Breast epithelium (tissue), 4 donors: Measurements from ENCODE around the gene AGPAT2. TPM values are rescaled to one million over a fixed set of nuclear protein-coding genes. Genes with fewer than 3 reads are reported as not detected.

Experiments
- DNase-seq, 2 donors: peaks; one replicate each; pipeline ENCODE4 v3.0.0-alpha.2; 2019; ENCODE audit warnings: low spot score in 2 of 2
- H3K27ac ChIP-seq, 2 donors: fragments of 200-600 bp; sonication (generic) in 1 of 2; one replicate each; pipeline ENCODE4 v1.5.1; 2016 to 2019; ENCODE audit warnings: mild to moderate bottlenecking in 1 of 2
- H3K27me3 ChIP-seq, 2 donors: fragments of 200-600 bp; sonication (generic) in 1 of 2; one replicate each; pipeline versions ENCODE4 v1.5.1 to v1.6.0; 2017 to 2019; ENCODE audit warnings: control low read depth in 1 of 2, mild to moderate bottlenecking in 1 of 2
- H3K36me3 ChIP-seq: fragments of 200-600 bp; one replicate; pipeline ENCODE4 v1.5.1; 2019
- H3K4me1 ChIP-seq, 2 donors: fragments of 200-600 bp; sonication (generic); one replicate each; pipeline ENCODE4 v1.5.1; 2016 to 2019; ENCODE audit warnings: control low read depth in 1 of 2
- H3K4me3 ChIP-seq, 3 donors: fragments of 200-600 bp; sonication (generic); 1 replicate in 2 of 3; 2 replicates in 1 of 3; pipeline ENCODE4 v1.5.1; 2016 to 2019; ENCODE audit warnings: mild to moderate bottlenecking in 3 of 3, moderate library complexity in 2 of 3
- H3K9me3 ChIP-seq, 2 donors: fragments of 200-600 bp; sonication (generic) in 1 of 2; one replicate each; pipeline ENCODE4 v1.5.1; 2016 to 2019; ENCODE audit warnings: control low read depth in 1 of 2
- CTCF ChIP-seq, 3 donors: fragments of 450-650 bp; IDR thresholded peaks; one replicate each; pipeline ENCODE4 v1.5.1; 2016 to 2017; ENCODE audit warnings: antibody characterized with exemption in 3 of 3, mild to moderate bottlenecking in 3 of 3, moderate library complexity in 3 of 3
- POLR2A ChIP-seq: fragments of 450-650 bp; IDR thresholded peaks from one replicate; pipeline ENCODE4 v1.6.1; 2016; ENCODE audit warnings: antibody characterized with exemption, mild to moderate bottlenecking, moderate library complexity
- POLR2AphosphoS5 ChIP-seq, 3 donors: sonication (generic); formaldehyde crosslinking; IDR thresholded peaks; one replicate each; pipeline ENCODE4 v1.6.1; 2017; ENCODE audit warnings: antibody characterized with exemption in 3 of 3
- intact Hi-C: fragments of 100-400 bp; cut with DNase I; formaldehyde crosslinking; loops from one replicate; pipeline ENCODE4 v1.15.1; 2023; ENCODE audit warnings: low total_unique reads
- total RNA-seq, 3 donors: library from RNA; depleted of rRNA; stranded (reverse); fragments of >200 nt; gene quantifications; one replicate each; pipeline ENCODE4 v1.1.0, GENCODE V29; 2016

AGPAT2 gene
- total RNA-seq, 3 donors from 2014 or later, result 106 to 551 (median 110) TPM

- Histone ChIP-seq H3K27ac (no peak overlapping the region), H3K4me1 (peaks cover 0 to 4% of the 10 kb centered on the region in 2 donors)
- DNase-seq, result no peak
Measured at GRCh38 chr9:136629879-136630661, 57.2 kb downstream of the AGPAT2 start.

GRCh38 chr9:136629001-136629878 lies 58.0 kb downstream of the AGPAT2 start:
- no peaks in the 10 kb centered on the region for H3K36me3 ChIP-seq
- peaks cover 0 to 7% of the 10 kb centered on the region in 2 donors for H3K4me1 ChIP-seq
- no peak overlapping the region for H3K4me3 ChIP-seq
- intact Hi-C loops, result no loop called here
- H3K27ac ChIP-seq, result no peak overlapping the region
- no peaks in the 10 kb centered on the region for H3K9me3 ChIP-seq
- TF ChIP-seq CTCF (IDR thresholded peaks at IDR 0.05) (no peak), POLR2A (no peak), POLR2AphosphoS5 (IDR thresholded peaks at IDR 0.05) (no peak)
- no peak for DNase-seq
- H3K27me3 ChIP-seq, result peaks cover 0 to 8% of the 10 kb centered on the region in 2 donors

More at GRCh38 chr9:136629879-136630661, 57.2 kb downstream of the AGPAT2 start:
- H3K27me3 ChIP-seq, result peaks cover 0 to 8% of the 10 kb centered on the region in 2 donors
- TF ChIP-seq CTCF (IDR thresholded peaks at IDR 0.05), result peak in 2 of 3 donors; percentile 15 to 43
- no peak for TF ChIP-seq POLR2A
- TF ChIP-seq POLR2AphosphoS5 (IDR thresholded peaks at IDR 0.05), result no peak
- H3K4me3 ChIP-seq, result no peak overlapping the region
- H3K36me3 ChIP-seq, result no peaks in the 10 kb centered on the region
- intact Hi-C loops, result loop anchor here (5.0 kb wide), 1 partner anchor 143 kb away; no protein-coding TSS in a partner anchor
- H3K9me3 ChIP-seq, result no peaks in the 10 kb centered on the region

GRCh38 chr9:136628268-136628667 lies 59.0 kb downstream of the AGPAT2 start:
- intact Hi-C loops, result no loop called here
- no peak for DNase-seq
- Histone ChIP-seq H3K27ac (no peak overlapping the region), H3K36me3 (no peaks in the 10 kb centered on the region), H3K4me1 (peaks cover 0 to 7% of the 10 kb centered on the region in 2 donors), H3K27me3 (peaks cover 0 to 8% of the 10 kb centered on the region in 2 donors), H3K4me3 (no peak overlapping the region), H3K9me3 (no peaks in the 10 kb centered on the region)
- TF ChIP-seq CTCF (IDR thresholded peaks at IDR 0.05) (no peak), POLR2A (no peak), POLR2AphosphoS5 (IDR thresholded peaks at IDR 0.05) (no peak)

GRCh38 chr9:136627703-136628102 lies 59.6 kb downstream of the AGPAT2 start:
- no peaks in the 10 kb centered on the region for H3K9me3 ChIP-seq
- H3K4me3 ChIP-seq, result no peak overlapping the region
- no peaks in the 10 kb centered on the region for H3K36me3 ChIP-seq
- intact Hi-C loops, result no loop called here
- DNase-seq, result no peak
- TF ChIP-seq CTCF (IDR thresholded peaks at IDR 0.05) (no peak), POLR2A (no peak), POLR2AphosphoS5 (IDR thresholded peaks at IDR 0.05) (no peak)
- no peak overlapping the region for H3K27ac ChIP-seq
- H3K4me1 ChIP-seq, result peaks cover 0 to 7% of the 10 kb centered on the region in 2 donors
- peaks cover 0 to 8% of the 10 kb centered on the region in 2 donors for H3K27me3 ChIP-seq
